Activated CD4-positive, alpha-beta T cell treated with anti-CD3 and anti-CD28 coated beads, Interleukin-2, amount 50 U/mL, for 24 hours (primary cell): ENCODE data around the gene ROR2.
"Not testable (repeated sequence)": the region's sequence is repeated elsewhere in the genome, so short reads cannot be mapped to it uniquely, and the experiment has no call there.

Source experiments
- DNase-seq, 2 donors: peaks; one replicate each; pipeline ENCODE4 v3.0.0-alpha.2; 2020; ENCODE audit warnings: low read depth in 1 of 2, low spot score in 1 of 2

ROR2 gene

GRCh38 chr9:91949946-91950664, at the start of gene ROR2:
ROR2 (minus strand) TSS chr9:91950228.
- DNase-seq, result no peak

GRCh38 chr9:91995000-91995655, 45.1 kb upstream of the ROR2 start:
- no peak for DNase-seq

- DNase-seq, result no peak
Observed at GRCh38 chr9:91994422-91994821, 44.4 kb upstream of the ROR2 start.

- no peak for DNase-seq
Observed at GRCh38 chr9:91992461-91993041, 42.5 kb upstream of the ROR2 start.

GRCh38 chr9:91991721-91992341, 41.8 kb upstream of the ROR2 start:
- DNase-seq, result no peak

GRCh38 chr9:91986248-91986647, 36.2 kb upstream of the ROR2 start:
- no peak for DNase-seq

- no peak for DNase-seq
Observed at GRCh38 chr9:91985692-91986091, 35.7 kb upstream of the ROR2 start.

GRCh38 chr9:91978740-91979414, 28.8 kb upstream of the ROR2 start:
- no peak for DNase-seq

GRCh38 chr9:91975254-91975653, 25.2 kb upstream of the ROR2 start:
- DNase-seq, result not testable (repeated sequence)

- DNase-seq, result no peak
Observed at GRCh38 chr9:91972711-91973110, 22.7 kb upstream of the ROR2 start.

- DNase-seq, result no peak
Observed at GRCh38 chr9:91972076-91972626, 22.1 kb upstream of the ROR2 start.

GRCh38 chr9:91967259-91967658, 17.2 kb upstream of the ROR2 start:
- no peak for DNase-seq

GRCh38 chr9:91966503-91966902, 16.5 kb upstream of the ROR2 start:
- no peak for DNase-seq

- no peak for DNase-seq
Observed at GRCh38 chr9:91963711-91964240, 13.7 kb upstream of the ROR2 start.

- DNase-seq, result no peak
Observed at GRCh38 chr9:91960367-91960766, 10.3 kb upstream of the ROR2 start.

- no peak for DNase-seq
Observed at GRCh38 chr9:91958174-91958573, 8.1 kb upstream of the ROR2 start.

- no peak for DNase-seq
Observed at GRCh38 chr9:91954841-91955471, 4.9 kb upstream of the ROR2 start.

- no peak for DNase-seq
Observed at GRCh38 chr9:91953718-91954117, 3.7 kb upstream of the ROR2 start.

- DNase-seq, result no peak
Observed at GRCh38 chr9:91951944-91952520, 2.0 kb upstream of the ROR2 start.

GRCh38 chr9:91949392-91949945, 559 bp downstream of the ROR2 start:
- no peak for DNase-seq
